Frontal cortex (tissue), 4 donors: Measurements from ENCODE around the gene MOV10L1. TPM values are rescaled to one million over a fixed set of nuclear protein-coding genes. Genes with fewer than 3 reads are reported as not detected.
"Not testable (repeated sequence)": the region's sequence is repeated elsewhere in the genome, so short reads cannot be mapped to it uniquely, and the experiment has no call there.

Experiments
- DNase-seq, 2 donors: peaks; one replicate each; pipeline ENCODE4 v3.0.0; 2012; ENCODE audit warnings: low spot score in 2 of 2
- FAIRE-seq: peaks from 2 replicates; lab custom pipeline; 2012; peaks lifted over from hg19 to GRCh38; lab: Jason Lieb, UNC
- total RNA-seq: library from RNA; depleted of rRNA; stranded (reverse); fragments of >200 nt; gene quantifications from one replicate; pipeline ENCODE4 v1.2.3, GENCODE V29; 2014
- donor health status: control.
- donor health status: control.
- donor health status: control.

MOV10L1 gene
- total RNA-seq, 1 donor from 2014 or later, result 3.3 TPM

DNA sequence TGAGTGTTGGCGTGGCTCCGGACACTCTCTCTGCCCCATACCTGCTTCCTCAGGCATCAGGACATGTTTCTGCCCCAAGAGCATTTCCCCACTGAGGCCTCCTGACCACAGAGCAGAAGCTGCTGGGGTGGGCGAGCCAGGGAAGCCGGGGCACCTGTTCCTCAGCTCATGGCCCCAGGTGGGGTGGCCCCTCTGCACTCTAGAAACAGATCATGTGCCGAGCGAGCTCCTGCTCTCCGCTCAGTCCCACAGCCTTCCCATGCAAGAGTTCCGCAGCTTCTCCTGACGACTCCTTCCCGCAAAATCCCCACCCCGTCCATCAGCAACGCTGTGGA is 58.3 kb downstream of the MOV10L1 start:
- FAIRE-seq, result no peak
- no peak for DNase-seq

DNA sequence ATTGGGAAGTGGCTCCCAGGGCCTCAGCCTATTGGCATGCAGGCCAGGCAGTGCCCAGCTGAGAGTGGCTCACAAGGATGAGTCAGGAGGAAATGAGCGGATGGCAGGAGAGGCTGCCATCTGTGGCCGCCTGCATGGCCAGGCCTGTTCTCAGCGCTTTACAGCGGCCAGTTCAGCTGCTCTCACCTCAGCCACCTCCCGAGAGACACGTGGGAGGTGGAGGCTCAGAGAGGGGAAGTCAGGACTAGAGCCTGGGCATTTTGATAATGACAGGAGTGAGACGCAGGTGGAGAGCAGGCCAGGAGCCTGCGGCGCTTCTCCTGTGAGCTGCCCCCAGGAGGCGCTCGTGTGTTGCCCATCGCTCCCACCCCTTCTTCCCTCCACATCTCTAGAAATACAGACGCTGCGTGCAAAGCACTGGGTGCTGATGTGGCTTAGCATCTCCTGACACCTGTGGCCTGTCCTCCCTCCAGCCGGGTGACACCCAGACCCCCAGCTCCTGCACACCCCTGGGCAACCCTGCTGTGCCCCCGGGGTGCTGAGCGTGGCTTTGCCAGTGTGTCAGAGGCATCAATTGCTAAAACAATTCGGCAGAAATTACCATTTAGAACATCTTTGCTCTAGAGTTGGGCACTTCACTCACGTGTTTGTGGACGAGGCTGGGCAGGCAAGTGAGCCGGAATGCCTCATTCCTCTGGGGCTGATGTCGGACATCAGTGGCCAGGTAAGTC is 59.4 kb downstream of the MOV10L1 start:
- DNase-seq (peak in 1 of 2 donors; percentile 62), FAIRE-seq (no peak)

DNA sequence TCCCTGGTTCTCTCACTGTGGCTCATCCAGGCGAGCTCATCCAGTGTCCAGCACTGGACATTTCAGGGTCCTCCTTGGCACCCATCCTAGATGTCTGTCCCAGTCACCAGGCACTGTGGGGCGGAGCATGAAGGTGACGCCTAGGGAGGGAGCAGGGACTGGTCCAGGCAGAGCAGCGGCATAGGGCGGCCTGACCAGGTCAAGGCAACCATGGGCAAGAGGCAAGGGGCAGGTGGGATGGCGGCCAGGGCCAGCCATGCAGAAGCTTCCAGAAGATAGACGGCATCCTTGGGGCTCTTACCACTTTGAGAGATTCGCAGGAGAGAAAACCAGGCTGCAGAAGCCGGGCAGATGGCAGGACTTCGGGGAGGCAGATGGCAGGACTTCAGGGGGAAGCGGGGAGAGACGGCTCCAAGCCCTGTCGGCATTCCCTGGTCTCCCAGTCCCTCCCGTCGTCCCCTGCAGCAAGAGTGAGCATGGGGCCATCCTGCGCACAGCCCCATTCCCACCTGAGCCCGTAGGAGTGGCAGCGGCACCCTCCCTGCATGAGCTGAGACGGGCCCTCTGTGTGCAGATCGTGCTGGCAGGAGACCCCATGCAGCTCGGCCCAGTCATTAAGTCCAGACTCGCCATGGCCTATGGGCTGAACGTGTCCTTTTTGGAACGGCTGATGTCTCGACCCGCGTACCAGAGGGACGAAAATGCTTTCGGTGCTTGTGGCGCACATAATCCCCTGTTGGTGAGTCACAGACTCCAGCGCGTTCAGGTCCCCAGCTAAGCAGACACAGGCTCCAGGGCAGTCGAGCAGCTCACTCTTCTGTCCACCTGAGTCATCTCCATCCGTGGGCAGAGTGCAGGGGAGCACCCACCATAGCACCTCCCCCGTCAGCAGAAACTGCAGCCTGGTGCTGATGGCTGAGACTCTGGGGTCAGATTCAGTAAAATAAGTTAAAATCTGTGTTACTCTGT is 60.6 kb downstream of the MOV10L1 start:
- no peak for DNase-seq
- no peak for FAIRE-seq

DNA sequence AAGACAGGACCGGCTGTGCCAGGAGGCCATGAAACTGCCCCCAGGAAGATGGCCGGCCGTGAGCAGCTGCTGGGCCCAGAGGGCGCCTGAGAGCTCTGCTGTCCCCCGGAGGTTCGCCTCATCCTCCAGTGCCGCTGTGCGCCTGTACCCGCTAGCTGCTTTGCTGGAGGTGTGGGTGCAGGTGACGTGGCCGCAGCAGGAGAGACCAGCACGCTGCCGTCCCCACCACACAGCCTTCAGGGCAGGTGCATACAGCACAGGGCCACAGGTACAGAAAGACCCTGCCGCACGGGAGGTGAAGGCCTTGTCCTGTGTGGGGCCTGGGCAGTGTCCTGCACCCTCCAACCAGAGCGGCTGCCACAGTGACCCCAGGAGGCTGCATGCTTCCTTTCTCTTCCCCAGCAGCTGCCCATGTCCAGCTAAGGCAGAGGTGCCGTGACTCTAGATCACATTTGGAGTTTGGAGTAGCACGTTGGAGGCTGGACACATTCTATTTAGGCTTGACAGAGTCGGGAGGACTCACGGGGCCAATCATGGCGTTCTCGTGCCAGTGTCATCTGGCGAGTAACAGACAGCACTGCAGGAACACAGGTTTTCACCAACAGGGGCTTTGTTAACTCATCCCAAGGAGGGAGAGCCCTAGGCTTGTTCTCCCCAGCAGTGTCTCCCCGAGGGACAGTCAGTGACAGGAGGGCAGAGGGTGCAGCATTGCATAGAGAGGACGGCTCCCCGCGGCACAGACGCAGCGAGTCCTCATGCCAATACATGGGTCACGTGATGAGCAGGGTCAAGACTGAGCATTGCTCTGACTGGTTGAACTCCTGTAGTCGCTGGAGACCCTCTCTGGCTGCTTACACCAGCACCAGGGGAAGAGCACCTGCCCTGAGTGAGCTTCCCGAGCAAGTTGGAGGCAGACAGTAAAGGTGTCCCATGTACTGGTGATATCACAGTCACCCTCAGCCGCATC is 62.0 kb downstream of the MOV10L1 start:
- DNase-seq (no peak), FAIRE-seq (no peak)

DNA sequence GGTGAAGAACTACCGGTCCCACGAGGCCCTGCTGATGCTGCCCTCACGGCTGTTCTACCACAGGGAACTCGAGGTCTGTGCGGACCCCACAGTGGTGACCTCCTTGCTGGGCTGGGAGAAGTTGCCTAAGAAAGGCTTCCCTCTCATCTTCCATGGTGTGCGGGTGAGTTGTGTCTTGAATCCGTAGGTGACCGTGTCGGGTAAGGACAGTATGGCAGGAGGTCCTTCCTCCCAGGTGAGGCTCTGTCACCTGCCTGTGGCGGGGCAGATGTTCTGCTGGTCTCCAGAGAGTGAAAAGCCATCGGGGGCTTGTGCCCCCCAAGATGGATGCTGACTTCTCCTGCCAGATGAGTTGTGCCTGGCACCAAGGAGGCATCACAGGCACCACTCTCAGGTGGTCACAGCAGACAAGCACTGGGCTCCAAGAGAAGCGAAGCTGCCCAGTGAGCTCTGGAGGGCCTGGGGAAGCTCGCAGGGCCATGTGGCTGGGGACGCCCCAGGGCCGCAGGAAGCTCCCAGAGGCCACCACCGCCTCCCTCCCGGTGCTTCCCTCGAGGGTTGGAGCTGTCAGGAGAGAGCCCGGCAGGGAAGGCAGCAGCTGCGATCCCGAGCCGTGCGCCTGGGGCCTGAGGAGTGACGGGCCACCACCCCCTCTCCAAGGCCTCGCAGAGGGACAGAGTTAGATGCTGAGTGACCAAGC is 63.4 kb downstream of the MOV10L1 start:
- no peak for FAIRE-seq
- no peak for DNase-seq

DNA sequence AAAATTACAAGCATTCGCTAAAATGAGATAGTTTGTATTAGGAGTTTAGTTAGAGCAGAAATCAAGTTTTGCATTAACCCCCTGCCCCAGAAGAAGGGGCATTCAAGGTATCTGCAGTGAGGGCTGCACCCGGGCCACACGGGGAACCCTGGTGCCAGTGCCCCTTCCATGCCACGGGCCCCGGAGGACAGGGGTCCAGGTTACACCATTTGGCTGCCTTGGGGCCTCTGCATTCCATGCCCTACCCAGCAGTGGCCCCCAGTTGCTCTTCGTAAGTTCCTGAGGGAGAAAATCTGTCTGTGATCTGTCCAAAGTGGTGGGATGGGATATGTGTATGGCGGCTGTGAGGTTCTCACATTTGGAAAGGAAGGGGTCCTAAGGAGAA is 63.9 kb downstream of the MOV10L1 start:
- FAIRE-seq (no peak), DNase-seq (no peak)

DNA sequence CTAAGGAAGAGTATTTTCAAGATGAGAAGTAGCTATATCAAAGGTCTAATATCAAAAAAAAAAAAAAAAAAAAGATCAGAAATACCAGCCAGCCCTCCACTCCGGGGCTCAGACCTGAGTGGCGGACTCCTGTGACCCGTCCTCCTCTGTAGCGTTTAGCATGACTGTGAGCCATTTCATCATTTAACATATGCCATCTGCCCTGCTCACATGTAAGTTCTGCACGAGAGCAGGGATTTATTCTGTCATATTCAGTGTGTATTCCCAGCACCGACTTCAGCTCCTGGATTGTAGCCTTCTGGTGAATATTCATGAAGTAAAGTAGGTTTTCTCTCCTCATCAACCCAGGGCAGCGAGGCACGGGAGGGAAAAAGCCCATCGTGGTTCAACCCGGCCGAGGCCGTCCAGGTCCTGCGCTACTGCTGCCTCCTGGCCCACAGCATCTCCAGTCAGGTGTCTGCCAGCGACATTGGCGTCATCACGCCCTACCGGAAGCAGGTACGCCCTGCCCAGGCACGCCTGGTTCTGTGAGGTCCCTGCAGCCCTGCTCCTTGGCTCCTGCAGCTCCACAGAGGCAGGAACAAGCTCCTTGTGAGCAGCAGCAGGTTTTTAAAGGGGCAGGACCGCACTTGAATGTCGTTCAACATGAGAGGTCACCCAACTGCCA is 68.0 kb downstream of the MOV10L1 start:
- FAIRE-seq (no peak), DNase-seq (no peak)

DNA sequence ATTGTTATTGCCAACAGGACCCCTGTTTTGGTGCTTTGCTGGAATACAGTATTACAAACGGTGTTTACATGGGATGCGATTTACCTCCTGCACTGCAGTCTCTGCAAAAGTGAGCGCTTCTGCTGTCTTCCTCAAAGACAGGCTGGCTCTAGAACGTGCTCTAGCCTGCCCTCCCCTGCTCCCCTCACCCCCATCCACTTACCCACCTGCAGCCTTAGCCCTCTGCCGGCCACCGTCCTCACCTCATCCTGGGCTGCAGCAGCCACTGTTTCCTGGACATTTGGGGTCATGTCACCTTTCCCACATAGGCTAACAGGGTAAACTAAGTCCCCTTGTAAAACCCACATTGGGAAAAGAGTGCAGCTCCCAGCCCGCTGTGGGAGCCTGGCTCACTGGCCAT is 71.1 kb downstream of the MOV10L1 start:
- DNase-seq, result no peak
- FAIRE-seq, result no peak

DNA sequence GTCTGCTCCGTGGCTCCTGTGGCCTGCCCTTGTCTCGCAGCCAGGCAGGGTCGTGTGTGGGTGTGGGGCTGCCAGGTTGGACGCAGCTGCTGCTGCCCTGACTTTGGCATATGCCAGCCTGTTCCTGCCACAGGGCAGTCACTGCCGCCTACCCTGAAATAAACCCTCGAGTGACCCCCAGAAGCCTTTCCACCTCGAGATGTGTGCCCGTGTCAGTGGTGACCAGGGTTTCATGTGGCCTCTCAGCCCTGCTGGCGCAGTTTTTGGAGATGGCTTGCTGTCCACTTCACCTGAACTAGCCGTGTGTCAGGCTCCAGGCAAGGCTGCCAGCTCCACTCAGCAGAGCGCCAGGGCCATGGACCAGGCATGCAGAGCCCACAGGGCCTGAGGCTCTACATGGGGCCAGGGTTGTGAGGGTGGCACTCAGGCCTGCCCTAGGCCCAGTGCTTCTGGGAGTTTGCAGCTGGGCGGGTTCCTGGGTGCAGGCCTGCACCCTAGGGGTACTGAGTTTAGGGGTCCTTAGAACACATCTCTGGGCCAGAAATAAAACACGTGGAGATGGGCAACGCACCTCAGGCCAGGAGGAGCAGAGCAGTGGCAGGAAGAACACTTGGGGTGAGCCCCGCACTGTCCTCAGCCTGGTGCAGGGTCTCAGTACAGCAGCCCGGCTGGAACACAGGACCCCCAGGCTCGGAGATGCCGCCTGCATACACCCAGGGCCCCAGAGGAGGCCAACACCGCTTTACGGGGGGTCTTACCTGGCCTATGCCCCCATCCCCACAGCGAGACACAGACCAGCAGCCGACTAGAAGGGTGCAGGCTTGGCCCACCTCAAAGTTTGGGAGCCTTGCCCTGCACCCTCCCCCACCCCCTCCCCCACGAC is 71.9 kb downstream of the MOV10L1 start:
- DNase-seq, result no peak
- no peak for FAIRE-seq

DNA sequence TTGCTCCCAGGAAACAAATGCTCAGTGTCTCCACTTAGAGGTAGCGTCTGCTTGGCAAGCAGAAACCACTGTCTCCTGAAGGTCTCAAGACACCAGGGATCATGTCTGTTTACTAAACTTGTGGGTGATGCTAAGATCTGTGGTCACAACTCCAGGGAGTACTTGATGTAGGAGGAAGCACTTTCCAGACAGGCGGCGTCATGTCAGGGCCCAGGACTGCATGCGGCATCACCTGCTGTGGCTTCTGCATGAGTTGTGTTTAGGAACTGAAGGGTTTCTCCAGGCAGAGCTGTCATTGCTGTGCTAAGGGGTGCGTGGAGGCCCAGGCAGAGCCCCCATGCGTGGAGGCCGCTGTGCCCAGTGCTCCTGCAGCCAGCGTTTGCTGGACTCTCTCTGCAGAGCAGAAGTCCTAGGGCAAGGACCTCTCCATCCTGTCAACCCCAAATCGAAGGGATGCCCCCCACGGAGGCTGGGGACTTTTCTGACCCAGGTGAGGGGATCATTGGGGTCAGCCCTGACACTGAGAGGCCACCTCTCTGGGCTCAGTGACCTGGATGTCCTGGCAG is 72.7 kb downstream of the MOV10L1 start:
- DNase-seq, result no peak
- no peak for FAIRE-seq

DNA sequence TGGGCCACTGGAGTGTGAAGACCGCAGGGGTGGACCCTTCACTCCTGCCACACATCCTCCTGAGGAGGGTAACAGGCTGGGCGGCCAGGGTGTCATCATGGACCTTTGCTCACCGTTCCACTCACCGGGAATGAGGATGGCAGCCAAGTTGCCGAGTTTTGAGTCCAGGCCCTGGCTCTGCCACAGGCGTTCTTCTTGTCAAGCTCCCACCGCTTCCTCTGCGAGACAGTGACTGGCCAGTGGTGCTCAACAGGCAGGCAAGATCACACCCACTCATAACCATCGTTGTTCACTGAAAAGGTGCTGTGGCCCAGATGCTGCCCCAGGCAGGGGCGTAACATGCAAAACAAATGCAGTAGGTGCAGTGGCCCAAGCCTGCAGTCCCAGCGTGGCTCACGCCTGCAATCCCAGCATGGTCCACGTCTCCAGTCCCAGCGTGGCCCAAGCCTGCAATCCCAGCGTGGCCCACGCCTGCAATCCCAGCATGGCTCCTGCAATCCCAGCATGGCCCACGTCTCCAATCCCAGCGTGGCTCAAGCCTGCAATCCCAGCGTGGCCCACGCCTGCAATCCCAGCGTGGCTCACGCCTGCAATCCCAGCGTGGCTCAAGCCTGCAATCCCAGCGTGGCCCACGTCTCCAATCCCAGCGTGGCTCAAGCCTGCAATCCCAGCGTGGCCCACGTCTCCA is 75.8 kb downstream of the MOV10L1 start:
- FAIRE-seq, result no peak
- DNase-seq, result no peak

DNA sequence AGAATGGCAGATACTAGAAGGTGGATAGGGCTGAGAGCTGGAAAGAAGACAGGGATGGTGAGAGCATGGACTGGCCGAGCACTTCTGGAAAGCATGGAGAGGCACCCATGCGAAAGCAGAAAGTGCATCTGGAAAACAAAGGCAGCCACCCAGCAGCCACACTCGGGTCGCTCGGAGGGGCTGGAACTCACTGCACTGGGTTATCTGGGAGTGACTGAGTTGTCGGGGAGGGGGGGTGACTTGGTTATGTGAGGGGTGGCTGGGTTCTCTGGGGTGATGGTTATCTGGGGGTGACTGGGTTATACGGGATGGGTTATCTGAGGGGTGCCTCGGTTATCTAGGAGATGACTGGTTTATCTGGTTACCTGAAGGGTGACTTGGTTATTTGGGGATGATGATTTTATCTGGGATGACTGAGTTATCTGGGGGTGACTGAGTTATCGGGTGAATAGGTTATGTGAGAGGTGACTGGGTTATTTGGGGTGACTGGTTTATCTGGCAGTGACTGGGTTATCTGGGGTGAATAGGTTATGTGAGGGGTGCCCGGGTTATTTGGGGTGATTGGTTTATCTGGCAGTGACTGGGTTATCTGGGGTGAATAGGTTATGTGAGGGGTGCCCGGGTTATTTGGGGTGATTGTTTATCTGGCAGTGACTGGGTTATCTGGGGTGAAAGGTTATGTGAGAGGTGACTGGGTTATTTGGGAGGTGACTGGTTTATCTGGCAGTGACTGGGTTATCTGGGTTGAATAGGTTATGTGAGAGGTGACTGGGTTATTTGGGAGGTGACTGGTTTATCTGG is 78.1 kb downstream of the MOV10L1 start:
- no peak for FAIRE-seq

DNA sequence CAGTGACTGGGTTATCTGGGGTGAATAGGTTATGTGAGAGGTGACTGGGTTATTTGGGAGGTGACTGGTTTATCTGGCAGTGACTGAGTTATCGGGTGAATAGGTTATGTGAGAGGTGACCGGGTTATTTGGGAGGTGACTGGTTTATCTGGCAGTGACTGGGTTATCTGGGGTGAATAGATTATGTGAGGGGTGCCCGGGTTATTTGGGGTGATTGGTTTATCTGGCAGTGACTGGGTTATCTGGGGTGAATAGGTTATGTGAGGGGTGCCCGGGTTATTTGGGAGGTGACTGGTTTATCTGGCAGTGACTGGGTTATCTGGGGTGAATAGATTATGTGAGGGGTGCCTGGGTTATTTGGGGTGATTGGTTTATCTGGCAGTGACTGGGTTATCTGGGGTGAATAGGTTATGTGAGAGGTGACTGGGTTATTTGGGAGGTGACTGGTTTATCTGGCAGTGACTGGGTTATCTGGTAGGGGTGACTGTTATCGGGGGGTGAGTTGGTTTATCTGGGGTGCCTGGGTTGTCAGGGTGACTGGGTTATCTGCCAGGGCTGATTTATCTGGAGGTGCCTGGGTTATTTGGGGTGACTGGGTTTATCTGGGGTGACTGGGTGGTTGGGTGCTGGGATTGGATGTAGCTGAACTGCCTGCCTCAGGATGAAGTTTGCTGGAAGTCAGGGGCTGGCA is 78.8 kb downstream of the MOV10L1 start:
- not testable (repeated sequence) for DNase-seq, FAIRE-seq

More for the DNA sequence above, 78.1 kb downstream of the MOV10L1 start:
- no peak for DNase-seq

DNA sequence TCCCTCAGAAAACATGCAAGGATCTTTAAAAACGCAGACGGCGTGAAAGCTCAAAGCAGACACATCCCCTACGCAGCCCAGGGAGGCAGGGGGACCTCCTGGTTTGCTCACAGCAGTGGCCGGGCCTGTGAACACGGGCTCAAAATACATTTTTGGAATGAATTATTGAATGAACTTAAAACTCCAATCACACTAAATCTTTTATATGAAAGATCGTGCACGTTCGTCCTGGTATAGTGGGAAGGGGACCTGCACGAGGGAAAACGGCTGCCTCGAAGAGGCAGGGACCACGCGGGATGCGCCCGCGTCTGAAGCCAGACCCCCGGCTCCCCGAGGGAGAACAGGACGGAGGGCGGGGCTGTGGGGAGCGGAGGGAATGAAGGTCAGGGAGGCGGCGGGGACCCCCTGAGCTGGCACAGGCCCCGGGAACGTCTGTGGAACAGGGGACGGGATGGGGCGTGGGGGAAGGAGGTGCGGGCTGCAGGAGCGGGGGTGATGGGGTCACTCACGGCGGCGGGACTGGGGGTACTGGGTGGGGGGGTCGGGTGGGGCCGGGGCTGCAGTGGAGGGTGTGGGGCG is 79.5 kb downstream of the MOV10L1 start:
- DNase-seq, result no peak

DNA sequence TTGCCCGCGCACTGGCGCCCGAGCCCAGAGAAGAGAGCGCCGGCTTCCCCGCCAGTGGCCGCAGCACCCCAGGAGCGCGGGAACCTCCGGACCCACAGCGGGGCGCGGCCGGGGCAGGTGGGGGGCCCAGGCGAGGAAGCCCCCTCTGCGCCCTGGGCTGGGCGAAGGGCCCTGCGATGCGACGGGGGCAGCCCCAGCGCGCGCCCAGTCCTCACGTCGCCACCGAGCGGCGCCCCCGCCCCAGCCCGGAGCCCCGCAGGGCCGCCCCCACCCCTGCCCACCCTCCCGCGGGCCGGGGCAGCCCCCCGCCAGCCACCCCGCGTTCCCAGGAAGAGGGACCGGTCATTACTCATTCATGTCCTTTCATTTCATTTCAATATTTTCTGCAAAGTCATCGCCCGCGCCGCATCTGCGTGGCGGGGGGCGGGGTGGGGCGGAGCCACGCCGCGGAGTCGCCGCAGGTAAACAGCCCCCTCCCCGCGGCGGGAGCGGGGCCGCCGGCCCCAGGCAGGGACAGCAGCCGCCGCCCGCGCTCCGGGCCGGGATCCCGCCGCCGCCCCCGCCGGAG is 80.1 kb downstream of the MOV10L1 start:
- no peak for DNase-seq
- FAIRE-seq, result no peak

More for the DNA sequence above, 79.5 kb downstream of the MOV10L1 start:
- no peak for FAIRE-seq
